H1 (cell line): ENCODE measurements around the gene CHST8. TPM values are rescaled to one million over a fixed set of nuclear protein-coding genes. Genes with fewer than 3 reads are reported as not detected.

Experiments used
- CTCF ChIA-PET: fragments of 300-600 bp; sonication (Branson Sonifier 250); formaldehyde crosslinking; loops from one replicate; lab custom pipeline; 2021; ENCODE audit not compliant: partially characterized antibody; lab: Charles Lee
- POLR2A ChIA-PET: fragments of 300-600 bp; sonication (Branson Sonifier 250); formaldehyde crosslinking; loops from one replicate; lab custom pipeline; 2021; ENCODE audit warnings: inconsistent platforms; ENCODE audit not compliant: partially characterized antibody; lab: Charles Lee
- DNase-seq, 2 experiments: peaks; one replicate each; pipeline versions ENCODE4 v3.0.0 to v3.0.0-alpha.2; 2010 to 2022; ENCODE audit warnings: low spot score in 2 of 2, low read depth in 1 of 2, mixed read lengths in 1 of 2
- FAIRE-seq: peaks from 2 replicates; lab custom pipeline; 2011; peaks lifted over from hg19 to GRCh38; lab: Jason Lieb, UNC
- H2AFZ ChIP-seq: 2 replicates; pipeline ENCODE4 v1.8.1; 2012; ENCODE audit warnings: low read length, inconsistent platforms
- H2AK5ac ChIP-seq: 2 replicates; pipeline ENCODE4 v1.6.1; 2013; ENCODE audit warnings: low read depth, low read length
- H2BK120ac ChIP-seq: replicated peaks from 2 replicates; pipeline ENCODE3; 2013; ENCODE audit warnings: low read depth, low read length, inconsistent platforms
- H2BK12ac ChIP-seq: 2 replicates; pipeline ENCODE4 v1.6.1; 2013; ENCODE audit warnings: low read depth, low read length
- H2BK15ac ChIP-seq: 2 replicates; pipeline ENCODE4 v1.6.1; 2013; ENCODE audit warnings: low read length
- H2BK20ac ChIP-seq: 2 replicates; pipeline ENCODE4 v1.6.1; 2013; ENCODE audit warnings: low read length
- H2BK5ac ChIP-seq: 2 replicates; pipeline ENCODE4 v1.6.1; 2013; ENCODE audit warnings: low read depth, low read length
- H3K14ac ChIP-seq: 2 replicates; pipeline ENCODE4 v1.6.1; 2013; ENCODE audit warnings: inconsistent platforms; ENCODE audit not compliant: insufficient read length
- H3K18ac ChIP-seq: 2 replicates; pipeline ENCODE4 v1.6.1; 2013; ENCODE audit warnings: low read length; ENCODE audit errors: extremely low read depth
- H3K23ac ChIP-seq: 2 replicates; pipeline ENCODE4 v1.6.1; 2013; ENCODE audit warnings: inconsistent platforms; ENCODE audit not compliant: insufficient read length
- H3K23me2 ChIP-seq: 2 replicates; pipeline ENCODE4 v1.6.1; 2013; ENCODE audit warnings: low read depth, low read length
- H3K27ac ChIP-seq: 2 replicates; pipeline ENCODE4 v1.6.1; 2011; ENCODE audit warnings: low read depth, low read length, inconsistent platforms
- H3K27me3 ChIP-seq, 4 experiments: replicated peaks in 1 of 4; 1 replicate in 1 of 4; 2 replicates in 3 of 4; pipeline versions ENCODE4 v1.6.1 to v1.8.1; 2011 to 2013; ENCODE audit warnings: low read length in 3 of 4, mild to moderate bottlenecking in 3 of 4, inconsistent platforms in 2 of 4, mixed read lengths in 2 of 4, moderate library complexity in 1 of 4; ENCODE audit not compliant: control insufficient read depth in 3 of 4, insufficient read depth in 3 of 4; ENCODE audit errors: extremely low read depth in 1 of 4
- H3K36me3 ChIP-seq, 4 experiments: 2 replicates each; pipeline versions ENCODE4 v1.6.1 to v1.8.1; 2011 to 2013; ENCODE audit warnings: mild to moderate bottlenecking in 4 of 4, low read length in 3 of 4, moderate library complexity in 2 of 4, control low read depth in 1 of 4, inconsistent platforms in 1 of 4; ENCODE audit not compliant: insufficient read depth in 4 of 4, control insufficient read depth in 2 of 4
- H3K4ac ChIP-seq: replicated peaks from 2 replicates; pipeline ENCODE3; 2013; ENCODE audit warnings: low read length, low read depth, mixed read lengths, inconsistent platforms; ENCODE audit not compliant: insufficient read length
- H3K4me1 ChIP-seq, 4 experiments: replicated peaks in 1 of 4; 1 replicate in 1 of 4; 2 replicates in 3 of 4; pipeline versions ENCODE4 v1.6.1 to v1.8.1; 2011 to 2013; ENCODE audit warnings: low read length in 3 of 4, inconsistent platforms in 2 of 4, mixed read lengths in 1 of 4; ENCODE audit not compliant: insufficient read depth in 4 of 4, control insufficient read depth in 3 of 4
- H3K4me2 ChIP-seq, 2 experiments: 2 replicates each; pipeline versions ENCODE4 v1.6.1 to v1.8.1; 2011 to 2013; ENCODE audit warnings: low read depth in 2 of 2, low read length in 2 of 2, control low read depth in 1 of 2, inconsistent platforms in 1 of 2, mild to moderate bottlenecking in 1 of 2; ENCODE audit not compliant: insufficient read depth in 1 of 2
- H3K4me3 ChIP-seq, 4 experiments: fragments of 200-600, 300-600 bp in 1 of 4; sonication (generic), shearing (Covaris generic), sonication (Bioruptor Twin) in 1 of 4; 2 replicates each; pipeline versions ENCODE4 v1.5.1 to v1.8.1; 2011 to 2016; ENCODE audit warnings: low read length in 4 of 4, low read depth in 3 of 4, control low read depth in 2 of 4, inconsistent platforms in 2 of 4, mild to moderate bottlenecking in 2 of 4, mixed read lengths in 1 of 4, moderate library complexity in 1 of 4; ENCODE audit not compliant: insufficient read depth in 2 of 4; ENCODE audit errors: extremely low read depth in 1 of 4
- H3K56ac ChIP-seq: replicated peaks from 2 replicates; pipeline ENCODE3; 2013; ENCODE audit warnings: low read depth, mild to moderate bottlenecking, mixed read lengths, low read length, inconsistent platforms; ENCODE audit not compliant: insufficient read length
- H3K79me1 ChIP-seq: 2 replicates; pipeline ENCODE4 v1.6.1; 2013; ENCODE audit warnings: low read depth, low read length, control low read depth
- H3K79me2 ChIP-seq, 2 experiments: 2 replicates each; pipeline versions ENCODE4 v1.6.1 to v1.8.1; 2012 to 2013; ENCODE audit warnings: low read length in 2 of 2, mild to moderate bottlenecking in 2 of 2, inconsistent platforms in 1 of 2; ENCODE audit not compliant: insufficient read depth in 2 of 2, control insufficient read depth in 1 of 2
- H3K9ac ChIP-seq, 4 experiments: replicated peaks in 1 of 4; 1 replicate in 1 of 4; 2 replicates in 3 of 4; pipeline versions ENCODE4 v1.6.1 to v1.8.1; 2011 to 2013; ENCODE audit warnings: low read depth in 3 of 4, low read length in 3 of 4, control low read depth in 2 of 4, mild to moderate bottlenecking in 2 of 4, moderate library complexity in 2 of 4, inconsistent platforms in 1 of 4; ENCODE audit errors: extremely low read depth in 1 of 4
- H3K9me3 ChIP-seq, 2 experiments: 2 replicates each; pipeline versions ENCODE4 v1.6.1 to v1.8.1; 2012 to 2013; ENCODE audit warnings: mild to moderate bottlenecking in 2 of 2, moderate library complexity in 2 of 2, control low read depth in 1 of 2, inconsistent platforms in 1 of 2, low read depth in 1 of 2, low read length in 1 of 2, mixed read lengths in 1 of 2; ENCODE audit not compliant: insufficient read depth in 2 of 2
- H4K20me1 ChIP-seq, 2 experiments: replicated peaks in 1 of 2; 2 replicates each; pipeline versions ENCODE3 to v1.8.1; 2011 to 2013; ENCODE audit warnings: inconsistent platforms in 2 of 2, low read length in 2 of 2, mild to moderate bottlenecking in 1 of 2; ENCODE audit not compliant: insufficient read depth in 2 of 2, control insufficient read depth in 1 of 2
- H4K5ac ChIP-seq: 2 replicates; pipeline ENCODE4 v1.6.1; 2013; ENCODE audit warnings: low read length, low read depth, mixed read lengths, inconsistent platforms; ENCODE audit not compliant: insufficient read length
- H4K8ac ChIP-seq: 2 replicates; pipeline ENCODE4 v1.8.0; 2013; ENCODE audit warnings: mild to moderate bottlenecking, moderate library complexity, low read length, inconsistent platforms; ENCODE audit not compliant: insufficient read depth; ENCODE audit errors: extremely low read depth
- H4K91ac ChIP-seq: replicated peaks from 2 replicates; pipeline ENCODE3; 2013; ENCODE audit warnings: low read length, mixed read lengths, inconsistent platforms; ENCODE audit not compliant: insufficient read length
- ASH2L ChIP-seq: fragments of 200-600, 300-600 bp; sonication (generic); IDR thresholded peaks from one replicate; pipeline ENCODE4 v1.7.1; 2017; ENCODE audit warnings: low read length
- CBX5 ChIP-seq: fragments of 300-800, 300-1000 bp; sonication (generic); IDR thresholded peaks from 2 replicates; pipeline ENCODE4 v1.7.1; 2016; ENCODE audit warnings: antibody characterized with exemption, low read length, low read depth
- CBX8 ChIP-seq: fragments of 300-800, 300-1000 bp; sonication (generic); IDR thresholded peaks from 2 replicates; pipeline ENCODE4 v1.7.1; 2016; ENCODE audit warnings: low read depth, low read length, borderline replicate concordance
- E2F6 ChIP-seq: IDR thresholded peaks from 2 replicates; pipeline ENCODE4 v1.6.1; 2012; ENCODE audit warnings: inconsistent platforms
- EZH2 ChIP-seq: fragments of 200-600 bp; sonication (generic); IDR thresholded peaks from 2 replicates; pipeline ENCODE4 v1.7.1; 2012; ENCODE audit warnings: low read depth, mild to moderate bottlenecking, moderate library complexity, low read length, inconsistent platforms; ENCODE audit not compliant: severe bottlenecking
- KDM5A ChIP-seq: fragments of 200-600 bp; IDR thresholded peaks from 2 replicates; pipeline ENCODE4 v1.7.1; 2012; ENCODE audit warnings: mild to moderate bottlenecking, low read length, inconsistent platforms, mixed read lengths
- NANOG ChIP-seq: IDR thresholded peaks from 2 replicates; pipeline ENCODE4 v1.6.1; 2011; ENCODE audit warnings: low read length, low read depth, mild to moderate bottlenecking, inconsistent platforms; ENCODE audit not compliant: insufficient read depth, poor library complexity, severe bottlenecking
- POLR2A ChIP-seq, 2 experiments: IDR thresholded peaks; 1 replicate in 1 of 2; 2 replicates in 1 of 2; pipeline ENCODE4 v1.6.1; 2011; ENCODE audit warnings: low read depth in 2 of 2, low read length in 2 of 2, mild to moderate bottlenecking in 2 of 2; ENCODE audit errors: control extremely low read depth in 1 of 2
- RNF2 ChIP-seq: fragments of 200-900, 300-1000 bp; sonication (generic); IDR thresholded peaks from 2 replicates; pipeline ENCODE4 v1.7.1; 2016; ENCODE audit warnings: borderline replicate concordance, low read depth, mild to moderate bottlenecking, antibody characterized with exemption, low read length; ENCODE audit not compliant: poor library complexity, severe bottlenecking; ENCODE audit errors: missing control alignments
- SRF ChIP-seq: IDR thresholded peaks from 2 replicates; pipeline ENCODE4 v1.6.1; 2011; ENCODE audit warnings: mild to moderate bottlenecking, low read depth, low read length, moderate library complexity
- TAF7 ChIP-seq: optimal IDR thresholded peaks from 2 replicates; pipeline ENCODE3; 2011; ENCODE audit warnings: low read depth, mild to moderate bottlenecking, inconsistent platforms, low read length, moderate library complexity, borderline replicate concordance
- TCF12 ChIP-seq: IDR thresholded peaks from 2 replicates; pipeline ENCODE4 v1.6.1; 2011; ENCODE audit warnings: low read depth, mild to moderate bottlenecking, low read length
- TEAD4 ChIP-seq: IDR thresholded peaks from 2 replicates; pipeline ENCODE4 v1.6.1; 2012; ENCODE audit warnings: low read depth, low read length, inconsistent platforms, mixed read lengths
- YY1 ChIP-seq: IDR thresholded peaks from 2 replicates; pipeline ENCODE4 v1.6.1; 2011; ENCODE audit warnings: low read depth, mild to moderate bottlenecking, low read length
- WGBS, 2 experiments: shearing (Covaris generic) in 1 of 2; methylation state at CpG; one replicate each; pipeline versions ENCODE4 v1.1.6 to v1.1.7; 2013 to 2015; ENCODE audit warnings: low lambda C conversion rate in 2 of 2, mixed read lengths in 2 of 2, inconsistent platforms in 1 of 2, low coverage in 1 of 2, missing lambda C conversion rate in 1 of 2; ENCODE audit not compliant: insufficient replicate concordance in 2 of 2, insufficient coverage in 1 of 2, insufficient read length in 1 of 2; ENCODE audit errors: extremely low coverage in 1 of 2, missing lambda C conversion rate in 1 of 2; 5-methylcytosine and 5-hydroxymethylcytosine counted together
- polyA plus RNA-seq, 7 experiments: library from polyadenylated mRNA; depleted of rRNA in 3 of 7; stranded (reverse) in 5 of 7; unstranded in 2 of 7; fragments of >200 nt in 5 of 7; fragments of 200-250 nt in 2 of 7; gene quantifications; 1 replicate in 5 of 7; 2 replicates in 1 of 7; 4 replicates in 1 of 7; pipeline versions ENCODE4 v1.2.1 to v1.2.3, GENCODE V29; 2011 to 2013; ENCODE audit warnings: missing spikeins in 2 of 7, mixed read lengths in 2 of 7
- total RNA-seq: library from RNA; stranded (reverse); fragmentation: NEBNext Ultra II Directional; extraction: Animal tissue kit (Norgen Biotek cat#: 25700); gene quantifications from 2 replicates; pipeline ENCODE4 v1.2.1, GENCODE V29; 2021

CHST8 gene
- total and polyA plus RNA-seq, 2 of the 8 experiments (the other 6 are each of a cell fraction or from before 2014, with no cell fraction given): 10.8 to 28.2 TPM

GRCh38 chr19:33749016-33749415, 127.3 kb downstream of the CHST8 start:
- Histone ChIP-seq H3K4me3 (no peak overlapping the region), H4K91ac (no peak overlapping the region), H3K23ac (no peak overlapping the region), H2BK15ac (no peak overlapping the region), H2BK12ac (no peak overlapping the region), H4K20me1 (no peaks in the 10 kb centered on the region), H3K79me1 (no peaks in the 10 kb centered on the region), H2BK5ac (no peak overlapping the region), H2AK5ac (no peak overlapping the region), H3K18ac (no peak overlapping the region), H2BK20ac (no peak overlapping the region), H4K8ac (no peak overlapping the region), H3K9ac (no peak overlapping the region), H2AFZ (no peak overlapping the region), H3K4ac (no peak overlapping the region), H3K9me3 (no peaks in the 10 kb centered on the region), H4K5ac (no peak overlapping the region), H3K4me2 (no peak overlapping the region), H3K36me3 (no peaks in the 10 kb centered on the region), H3K4me1 (no peaks in the 10 kb centered on the region; a peak in 1 of 7 replicates), H3K27ac (no peak overlapping the region), H3K23me2 (no peaks in the 10 kb centered on the region; the same call in 1 of the 2 replicates), H3K27me3 (no peaks in the 10 kb centered on the region; a peak in 1 of 7 replicates), H3K14ac (no peak overlapping the region), H3K56ac (no peak overlapping the region), H3K79me2 (no peaks in the 10 kb centered on the region), H2BK120ac (no peak overlapping the region)
- CTCF ChIA-PET: interaction anchor here (1.1 to 2.8 kb wide), 6 partner anchors 9 to 333 kb away, joined by 3 to 7 read pairs (median 3); no protein-coding TSS in a partner anchor
- 94% methylated on average over 3 of the region's 3 CpGs; no CpG with 5 or more reads in 1 of the 2 experiments for WGBS, 2 experiments
- no peak for FAIRE-seq
- POLR2A ChIA-PET: interaction anchor here (0.8 kb wide), 1 partner anchor 226 kb away, joined by 3 read pairs; no protein-coding TSS in a partner anchor
- no peak for DNase-seq
- TF ChIP-seq YY1 (no peak), POLR2A (IDR thresholded peaks at IDR 0.05; ENCODE audit: control extremely low read depth in 1 of 2, low read depth in 2 of 2, low read length in 2 of 2) (no peak), CBX8 (no peak), E2F6 (no peak), CBX5 (no peak), NANOG (no peak), KDM5A (no peak), TCF12 (no peak), TAF7 (no peak), EZH2 (no peak), TEAD4 (no peak), RNF2 (no peak), SRF (no peak), ASH2L (no peak)
